ENCODE measurements around the gene DUSP6. TPM values are rescaled to one million over a fixed set of nuclear protein-coding genes. Genes with fewer than 3 reads are reported as not detected.

The DUSP6 gene
- total and polyA plus RNA-seq, 2 of the 13 experiments (the other 11 are each of a cell fraction or from before 2014, with no cell fraction given) = 40.9 to 161 TPM

DNA sequence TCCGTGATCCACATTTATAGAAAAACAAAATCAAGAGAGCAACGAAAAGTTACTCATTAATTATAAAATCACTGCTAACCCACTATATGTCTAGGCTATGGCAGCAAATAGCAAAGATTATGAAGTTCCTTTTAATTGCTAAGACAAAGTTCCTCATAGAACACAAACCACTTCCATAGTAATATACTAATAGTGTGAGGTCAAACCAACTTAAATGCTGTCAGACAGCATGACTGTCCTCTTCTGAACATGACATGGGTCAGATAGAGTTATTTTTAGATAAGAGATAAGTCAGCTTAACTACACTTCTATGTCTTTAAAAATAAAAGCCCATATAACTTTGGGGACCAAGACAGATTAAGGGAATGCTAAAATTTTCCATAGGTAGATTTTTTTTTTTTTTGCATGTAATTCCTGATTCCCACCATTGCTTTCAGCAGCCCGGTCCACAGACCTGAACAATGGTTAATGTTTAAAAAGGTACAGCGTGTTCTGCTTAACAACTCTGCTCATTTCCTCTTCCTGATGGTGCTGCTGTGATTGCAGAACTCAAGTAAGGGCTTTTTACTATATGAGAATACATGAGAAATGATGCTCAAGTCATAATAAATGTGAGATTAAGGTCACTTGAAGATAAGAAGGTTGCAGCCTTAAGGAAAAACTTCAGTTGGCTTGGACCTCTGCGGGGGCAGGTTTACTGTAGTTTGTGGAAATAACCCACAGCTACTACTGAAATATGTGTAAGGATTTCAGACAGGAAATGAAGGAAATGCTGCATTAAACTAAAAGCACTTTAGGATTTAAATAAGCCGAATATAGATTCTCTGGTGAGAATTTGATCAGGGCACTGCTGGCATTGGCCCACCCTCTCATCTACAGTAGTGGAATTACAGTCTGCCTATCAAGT lies 37.7 kb upstream of the DUSP6 start:
- WGBS (ENCODE audit: low lambda C conversion rate) = 30% methylated on average over 6 of the region's 6 CpGs
- TF ChIP-seq ZNF326 (CRISPR knock-in tag; IDR thresholded peaks at IDR 0.05; ENCODE audit: borderline replicate concordance) (no peak), HNRNPLL (IDR thresholded peaks at IDR 0.05; ENCODE audit: low read depth, low read length, poor library complexity, severe bottlenecking) (no peak), MAF1 (CRISPR knock-in tag; IDR thresholded peaks at IDR 0.05; ENCODE audit: borderline replicate concordance) (no peak), ZNF383 (CRISPR knock-in tag; IDR thresholded peaks at IDR 0.05; ENCODE audit: borderline replicate concordance) (no peak), ELF4 (CRISPR knock-in tag; IDR thresholded peaks at IDR 0.05; ENCODE audit: borderline replicate concordance) (no peak), ZBTB42 (CRISPR knock-in tag; IDR thresholded peaks at IDR 0.05) (no peak), TCF7L2 (IDR thresholded peaks at IDR 0.05; ENCODE audit: low read depth, low read length) (no peak), CBX5 (CRISPR knock-in tag; IDR thresholded peaks at IDR 0.05; ENCODE audit: borderline replicate concordance) (no peak)
- TF ChIP-seq, protein P1, sequence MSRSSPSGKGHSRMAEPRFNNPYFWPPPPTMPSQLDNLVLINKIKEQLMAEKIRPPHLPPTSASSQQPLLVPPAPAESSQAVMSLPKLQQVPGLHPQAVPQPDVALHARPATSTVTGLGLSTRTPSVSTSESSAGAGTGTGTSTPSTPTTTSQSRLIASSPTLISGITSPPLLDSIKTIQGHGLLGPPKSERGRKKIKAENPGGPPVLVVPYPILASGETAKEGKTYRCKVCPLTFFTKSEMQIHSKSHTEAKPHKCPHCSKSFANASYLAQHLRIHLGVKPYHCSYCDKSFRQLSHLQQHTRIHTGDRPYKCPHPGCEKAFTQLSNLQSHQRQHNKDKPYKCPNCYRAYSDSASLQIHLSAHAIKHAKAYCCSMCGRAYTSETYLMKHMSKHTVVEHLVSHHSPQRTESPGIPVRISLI (CRISPR knock-in tag; IDR thresholded peaks at IDR 0.05; ENCODE audit: borderline replicate concordance) = peak; percentile 81; the same call in 1 of the 2 replicates
- TF ChIP-seq, protein P2, sequence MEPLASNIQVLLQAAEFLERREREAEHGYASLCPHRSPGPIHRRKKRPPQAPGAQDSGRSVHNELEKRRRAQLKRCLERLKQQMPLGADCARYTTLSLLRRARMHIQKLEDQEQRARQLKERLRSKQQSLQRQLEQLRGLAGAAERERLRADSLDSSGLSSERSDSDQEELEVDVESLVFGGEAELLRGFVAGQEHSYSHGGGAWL (CRISPR knock-in tag; IDR thresholded peaks at IDR 0.05) = no peak
- TF ChIP-seq, protein P3, sequence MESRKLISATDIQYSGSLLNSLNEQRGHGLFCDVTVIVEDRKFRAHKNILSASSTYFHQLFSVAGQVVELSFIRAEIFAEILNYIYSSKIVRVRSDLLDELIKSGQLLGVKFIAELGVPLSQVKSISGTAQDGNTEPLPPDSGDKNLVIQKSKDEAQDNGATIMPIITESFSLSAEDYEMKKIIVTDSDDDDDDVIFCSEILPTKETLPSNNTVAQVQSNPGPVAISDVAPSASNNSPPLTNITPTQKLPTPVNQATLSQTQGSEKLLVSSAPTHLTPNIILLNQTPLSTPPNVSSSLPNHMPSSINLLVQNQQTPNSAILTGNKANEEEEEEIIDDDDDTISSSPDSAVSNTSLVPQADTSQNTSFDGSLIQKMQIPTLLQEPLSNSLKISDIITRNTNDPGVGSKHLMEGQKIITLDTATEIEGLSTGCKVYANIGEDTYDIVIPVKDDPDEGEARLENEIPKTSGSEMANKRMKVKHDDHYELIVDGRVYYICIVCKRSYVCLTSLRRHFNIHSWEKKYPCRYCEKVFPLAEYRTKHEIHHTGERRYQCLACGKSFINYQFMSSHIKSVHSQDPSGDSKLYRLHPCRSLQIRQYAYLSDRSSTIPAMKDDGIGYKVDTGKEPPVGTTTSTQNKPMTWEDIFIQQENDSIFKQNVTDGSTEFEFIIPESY (CRISPR knock-in tag; IDR thresholded peaks at IDR 0.05) = no peak
- TF ChIP-seq, protein P4, sequence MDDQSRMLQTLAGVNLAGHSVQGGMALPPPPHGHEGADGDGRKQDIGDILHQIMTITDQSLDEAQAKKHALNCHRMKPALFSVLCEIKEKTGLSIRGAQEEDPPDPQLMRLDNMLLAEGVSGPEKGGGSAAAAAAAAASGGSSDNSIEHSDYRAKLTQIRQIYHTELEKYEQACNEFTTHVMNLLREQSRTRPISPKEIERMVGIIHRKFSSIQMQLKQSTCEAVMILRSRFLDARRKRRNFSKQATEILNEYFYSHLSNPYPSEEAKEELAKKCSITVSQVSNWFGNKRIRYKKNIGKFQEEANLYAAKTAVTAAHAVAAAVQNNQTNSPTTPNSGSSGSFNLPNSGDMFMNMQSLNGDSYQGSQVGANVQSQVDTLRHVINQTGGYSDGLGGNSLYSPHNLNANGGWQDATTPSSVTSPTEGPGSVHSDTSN (CRISPR knock-in tag; IDR thresholded peaks at IDR 0.05; ENCODE audit: borderline replicate concordance) = no peak

More for the DNA sequence above, 37.7 kb upstream of the DUSP6 start:
- ATAC-seq (peak; percentile 77), FAIRE-seq (peak; percentile 81), DNase-seq (ENCODE audit: low spot score) (peak; percentile 62)
- ChIA-PET POLR2A (interaction anchor here (1.9 to 3.2 kb wide), 4 partner anchors 11 to 36 kb away, joined by 8 to 67 read pairs (median 26); partner anchors contain the start of gene DUSP6), CTCF (ENCODE audit: low intra/inter-chr PET ratio, low total read pairs) (no interaction called here)
- Histone ChIP-seq H3K4me1 (ENCODE audit: insufficient read depth, low read length) (peaks cover 82% of the 10 kb centered on the region), H2AFZ (ENCODE audit: low read length) (no peak overlapping the region), H3K27ac (ENCODE audit: extremely low read length, insufficient read depth, low read length) (peak overlapping the region; percentile 75), H3K27me3 (ENCODE audit: control insufficient read depth in 1 of 2, insufficient read depth in 2 of 2, low read length in 2 of 2) (no peaks in the 10 kb centered on the region), H3K4me2 (ENCODE audit: low read depth, low read length) (peak overlapping the region; percentile 66), H3K79me2 (ENCODE audit: insufficient read depth, low read length) (no peaks in the 10 kb centered on the region), H3K4me3 (replicated peaks in 1 of 3; ENCODE audit: insufficient read depth in 1 of 3, low read depth in 2 of 3, low read length in 3 of 3) (peak overlapping the region; percentile 13 to 52 (median 27); a peak in 3 of 6 replicates), H3K9me3 (ENCODE audit: low read length) (no peaks in the 10 kb centered on the region), H4K20me1 (ENCODE audit: insufficient read depth, low read length) (no peaks in the 10 kb centered on the region), H3K36me3 (replicated peaks in 1 of 2; ENCODE audit: control insufficient read depth in 1 of 2, insufficient read depth in 2 of 2, low read length in 2 of 2) (no peaks in the 10 kb centered on the region), H3K9ac (ENCODE audit: insufficient read depth, low read depth, low read length) (peak overlapping the region; percentile 71)
- no TSS peak for BruUV-seq (replicated peaks)
- intact Hi-C loops (cut with micrococcal nuclease; ENCODE audit: unreplicated experiment) = loop anchor here (1.0 to 5.0 kb wide), 2 partner anchors 38 to 72 kb away; partner anchors contain the start of gene DUSP6
- in situ Hi-C loops (cut with HindIII; ENCODE audit: extremely low pct_ligation_motif_present, low pct_unique_long_range_greater_than_20kb) = loop anchor here (5.0 kb wide), 1 partner anchor 38 kb away; the partner anchor contains the start of gene DUSP6
